SIG-M5 treated with dmso at 0.1 percent for 504 hours (cell line): ENCODE measurements around the gene SKAP1.
"Not testable (repeated sequence)": the region's sequence is repeated elsewhere in the genome, so short reads cannot be mapped to it uniquely, and the experiment has no call there.

Experiments used
- DNase-seq: peaks from one replicate; lab custom pipeline; 2025; ENCODE audit not compliant: unreplicated experiment; lab: John Stamatoyannopoulos, UW

Gene SKAP1

DNA sequence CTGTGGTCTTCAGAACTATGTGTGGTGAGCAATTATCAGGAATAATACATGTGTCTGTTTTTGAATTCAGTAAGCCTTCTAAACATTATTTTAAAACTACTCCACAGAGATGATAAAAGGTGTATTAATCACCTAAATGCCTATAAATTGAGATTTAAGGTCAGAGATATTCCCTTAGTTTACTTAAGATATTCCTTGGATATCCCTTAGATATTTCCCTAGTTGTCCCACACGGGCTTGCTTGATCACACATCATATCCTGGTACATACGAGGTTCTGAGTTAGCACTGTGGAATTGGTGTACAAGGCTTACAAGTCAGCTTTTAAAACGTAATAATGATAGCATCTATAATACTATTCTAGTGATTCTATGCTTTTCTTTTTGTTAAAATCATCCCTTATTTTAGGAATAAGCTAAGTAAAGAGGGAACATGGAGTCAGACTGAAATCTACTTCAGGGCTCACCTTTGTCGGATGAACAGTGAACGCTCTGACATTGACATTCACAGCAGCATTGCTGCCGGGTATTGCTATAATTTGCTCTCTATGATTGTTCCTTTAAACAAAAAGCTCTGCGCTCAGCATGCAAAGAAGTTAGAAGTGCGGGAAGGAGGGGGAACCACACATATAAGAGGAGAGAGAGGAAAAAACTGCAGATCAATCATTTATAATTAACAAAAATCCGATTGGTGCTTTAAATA is 136.5 kb downstream of the SKAP1 start:
- no peak for DNase-seq

DNA sequence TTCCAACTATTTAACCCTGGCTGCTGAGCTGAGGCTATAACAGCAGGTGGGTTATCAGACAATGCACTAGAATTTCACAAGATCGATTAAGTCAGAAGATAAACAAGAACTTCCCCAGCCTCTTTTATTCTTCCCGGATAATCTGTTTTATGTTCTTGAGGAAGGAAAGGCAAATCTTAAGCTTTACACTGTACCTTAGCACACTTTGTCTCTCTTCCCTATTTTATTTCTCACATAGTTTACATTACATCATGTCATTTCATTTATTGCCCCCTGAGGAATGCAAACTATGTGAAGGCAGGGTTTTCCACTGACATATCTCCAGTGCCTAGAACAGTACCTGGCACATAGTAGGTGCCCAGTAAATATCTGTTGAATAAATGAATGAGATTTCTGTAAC is 139.6 kb downstream of the SKAP1 start:
- no peak for DNase-seq

DNA sequence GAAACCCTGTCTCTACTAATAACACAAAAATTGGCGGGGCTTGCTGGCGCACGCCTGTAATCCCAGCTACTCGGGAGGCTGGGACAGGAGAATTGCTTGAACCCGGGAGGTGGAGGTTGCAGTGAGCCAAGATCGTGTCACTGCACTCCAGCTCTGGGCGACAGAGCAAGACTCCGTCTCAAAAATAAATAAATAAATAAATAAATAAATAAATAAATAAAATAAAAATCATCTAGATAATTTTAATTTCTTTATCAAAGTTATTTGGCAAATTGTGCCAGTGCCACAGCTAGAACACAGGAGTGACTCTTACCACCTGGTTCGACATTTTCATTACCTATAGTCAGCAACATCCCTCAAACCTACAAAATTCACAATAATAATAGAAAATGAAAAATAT is 143.1 kb downstream of the SKAP1 start:
- not testable (repeated sequence) for DNase-seq

DNA sequence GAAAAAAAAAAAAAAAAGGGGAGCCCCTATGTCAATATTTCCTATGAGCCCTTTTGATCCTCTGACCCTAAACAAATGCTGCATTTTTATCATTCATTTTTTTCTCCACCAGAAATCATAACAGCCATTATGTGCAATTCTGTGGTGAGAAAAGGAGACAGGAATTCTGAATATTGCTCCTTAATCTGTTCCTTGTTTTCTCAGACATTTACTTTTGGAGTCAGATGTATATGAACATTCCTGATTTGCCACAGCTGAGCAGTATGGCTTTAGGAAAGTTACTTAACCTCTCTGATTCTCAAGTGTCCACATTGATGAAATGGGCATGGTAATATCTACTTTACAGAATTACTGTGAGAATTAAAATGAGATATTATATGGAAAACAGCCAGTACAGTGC is 144.4 kb downstream of the SKAP1 start:
- no peak for DNase-seq

DNA sequence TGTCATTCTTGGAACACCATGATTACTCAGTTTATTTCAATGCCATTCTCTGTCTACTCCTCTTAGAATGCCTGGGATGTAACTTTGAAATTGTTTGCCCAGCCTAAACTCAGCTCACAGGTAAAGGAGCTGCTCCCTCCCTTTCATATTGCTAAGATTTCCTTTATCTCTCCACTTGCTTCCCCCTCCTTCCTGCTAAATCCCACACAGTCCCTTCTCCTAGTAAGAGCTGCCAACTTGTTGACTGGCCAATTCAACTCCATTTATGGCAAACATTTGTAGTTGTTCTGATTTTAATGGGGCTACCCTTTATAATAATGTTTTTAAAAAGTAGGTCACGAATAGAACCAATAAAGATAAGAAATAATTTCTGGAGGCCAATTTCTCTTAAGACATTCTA is 146.1 kb downstream of the SKAP1 start:
- no peak for DNase-seq

DNA sequence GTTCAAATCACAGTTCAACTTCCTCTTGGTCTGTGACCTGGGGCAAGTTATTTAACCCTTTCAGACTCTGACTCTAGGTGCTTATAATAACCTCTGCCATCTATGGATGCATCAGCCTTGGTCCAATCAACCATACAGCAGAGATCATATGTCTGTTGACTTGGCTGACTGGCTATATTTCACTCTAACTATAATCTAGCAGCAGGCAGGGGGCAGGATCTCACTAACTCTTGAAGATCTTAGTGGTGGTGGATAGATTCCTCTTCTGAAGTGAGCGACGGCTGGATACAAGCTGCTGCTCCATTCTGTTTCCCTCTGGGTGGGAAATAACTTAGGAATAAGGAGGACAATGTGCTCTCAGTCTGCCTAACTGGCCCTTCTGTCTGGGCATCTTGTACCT is 146.6 kb downstream of the SKAP1 start:
- DNase-seq, result no peak

DNA sequence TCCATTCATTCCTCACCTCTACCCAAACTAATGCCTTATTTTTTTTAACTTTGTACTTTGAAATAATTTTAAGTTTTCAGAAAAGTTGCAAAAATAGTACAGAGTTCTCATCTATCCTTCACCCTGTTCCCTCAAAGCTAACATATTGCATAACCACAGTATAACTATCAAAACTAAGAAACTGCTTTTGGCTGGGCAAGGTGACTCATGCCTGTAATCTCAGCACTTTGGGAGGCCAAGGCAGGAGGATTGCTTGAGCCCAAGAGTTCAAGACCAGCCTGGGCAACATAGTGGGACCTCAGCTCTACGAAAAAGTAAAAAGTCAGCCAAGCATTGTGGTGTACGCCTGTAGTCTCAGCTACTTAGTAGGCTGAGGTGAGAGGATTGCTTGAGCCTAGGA is 147.7 kb downstream of the SKAP1 start:
- DNase-seq, result no peak

DNA sequence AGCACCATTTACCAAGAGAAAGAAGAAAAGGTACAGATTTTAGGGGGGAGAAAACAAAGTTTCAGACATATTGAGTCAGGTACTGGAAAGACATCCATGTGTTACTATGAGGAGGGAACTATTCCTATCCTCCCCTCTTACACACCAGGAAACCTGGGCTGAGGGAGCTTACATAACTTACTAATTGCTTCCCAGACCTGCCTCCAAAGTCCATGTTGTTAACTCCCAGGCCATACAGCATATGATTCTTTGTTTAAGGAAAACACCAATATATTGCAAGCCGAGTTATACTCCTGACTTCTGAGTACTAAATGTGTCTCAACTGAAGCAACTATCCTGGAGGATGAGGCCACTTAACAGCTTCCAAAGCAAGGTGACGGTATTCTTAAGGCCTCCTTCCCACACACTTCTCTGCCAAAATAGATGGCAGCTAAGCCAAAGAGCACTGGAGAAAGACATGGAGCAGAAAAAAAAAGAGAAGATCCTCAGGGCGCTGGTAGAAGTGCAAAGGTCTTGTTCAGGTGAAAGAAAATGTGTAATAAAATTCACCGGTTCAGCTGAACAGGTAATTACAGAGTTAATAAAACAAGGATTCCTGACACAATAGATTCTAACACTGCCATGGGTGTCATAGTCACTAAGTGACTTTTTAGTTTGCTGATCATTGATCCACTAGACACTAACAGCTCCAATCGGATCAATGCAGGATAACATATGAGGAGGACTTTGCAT is 151.1 kb downstream of the SKAP1 start:
- no peak for DNase-seq

DNA sequence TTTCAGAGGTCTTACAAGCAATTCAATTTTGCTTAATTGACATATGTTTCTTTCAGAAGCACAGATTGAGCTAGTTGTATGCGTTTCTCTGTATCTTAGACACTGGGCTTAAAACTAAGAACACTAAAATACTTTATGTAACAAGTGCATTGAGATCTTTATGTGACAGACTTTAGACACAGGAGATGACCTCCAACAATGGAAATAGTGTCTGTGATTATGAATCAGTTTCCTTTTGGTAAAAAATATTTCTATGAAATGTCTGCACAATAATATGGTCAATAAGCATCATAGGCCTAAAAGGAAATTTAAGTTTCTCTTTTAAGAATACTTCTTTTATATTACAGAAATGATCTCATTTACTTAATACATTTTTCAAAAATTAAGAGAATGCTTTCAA is 153.2 kb downstream of the SKAP1 start:
- no peak for DNase-seq

DNA sequence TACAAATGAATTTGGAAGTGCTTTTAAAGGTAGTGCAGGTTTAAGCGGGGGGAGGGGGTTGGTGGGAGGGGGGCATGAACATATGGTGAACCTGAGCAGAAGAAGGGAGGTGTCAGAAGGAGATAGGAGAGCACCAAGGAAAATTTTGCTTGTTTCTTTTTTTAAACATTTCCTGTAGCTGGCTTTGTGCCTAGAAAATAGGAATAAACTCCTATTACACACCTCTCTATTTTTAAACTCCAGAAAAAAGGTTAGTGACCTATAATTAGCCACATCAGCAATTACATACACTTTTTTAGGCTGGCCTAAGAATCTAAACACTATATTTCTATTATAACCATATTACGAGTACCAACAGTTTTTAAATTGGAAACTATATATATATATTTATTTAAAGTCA is 159.1 kb downstream of the SKAP1 start:
- no peak for DNase-seq

DNA sequence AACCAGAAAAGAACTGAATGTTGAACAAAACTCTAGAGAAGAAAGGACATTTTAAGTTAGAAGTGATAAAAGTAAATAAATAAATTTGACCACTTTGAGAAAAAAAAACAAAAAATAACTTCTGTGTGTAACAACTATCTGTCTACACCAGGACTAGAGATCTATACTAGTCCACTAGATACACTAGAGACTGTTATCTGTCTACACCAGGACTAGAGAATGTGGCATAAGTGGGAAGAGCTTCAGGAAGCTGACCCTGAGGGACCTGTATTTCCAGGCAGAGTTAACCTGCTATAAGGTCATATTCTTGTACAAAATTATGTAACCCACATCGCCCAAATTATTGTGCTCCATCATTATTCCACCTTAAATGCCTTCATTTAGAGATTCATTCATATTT is 160.8 kb downstream of the SKAP1 start:
- no peak for DNase-seq

DNA sequence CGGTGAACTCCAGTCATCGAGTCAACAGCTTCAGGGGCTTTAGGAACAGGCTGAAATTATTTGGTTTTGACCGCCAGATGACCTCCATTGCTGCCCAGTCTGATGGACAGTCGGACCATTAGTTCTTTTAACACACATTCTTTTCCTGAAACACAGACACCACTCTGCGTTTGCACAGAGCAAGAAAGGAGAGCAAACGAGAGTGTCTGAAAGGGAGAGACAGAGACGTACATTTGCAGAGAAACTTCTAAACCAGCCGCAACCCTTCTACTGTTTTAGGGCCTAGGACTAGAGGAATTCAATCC is 166.3 kb downstream of the SKAP1 start:
- no peak for DNase-seq

DNA sequence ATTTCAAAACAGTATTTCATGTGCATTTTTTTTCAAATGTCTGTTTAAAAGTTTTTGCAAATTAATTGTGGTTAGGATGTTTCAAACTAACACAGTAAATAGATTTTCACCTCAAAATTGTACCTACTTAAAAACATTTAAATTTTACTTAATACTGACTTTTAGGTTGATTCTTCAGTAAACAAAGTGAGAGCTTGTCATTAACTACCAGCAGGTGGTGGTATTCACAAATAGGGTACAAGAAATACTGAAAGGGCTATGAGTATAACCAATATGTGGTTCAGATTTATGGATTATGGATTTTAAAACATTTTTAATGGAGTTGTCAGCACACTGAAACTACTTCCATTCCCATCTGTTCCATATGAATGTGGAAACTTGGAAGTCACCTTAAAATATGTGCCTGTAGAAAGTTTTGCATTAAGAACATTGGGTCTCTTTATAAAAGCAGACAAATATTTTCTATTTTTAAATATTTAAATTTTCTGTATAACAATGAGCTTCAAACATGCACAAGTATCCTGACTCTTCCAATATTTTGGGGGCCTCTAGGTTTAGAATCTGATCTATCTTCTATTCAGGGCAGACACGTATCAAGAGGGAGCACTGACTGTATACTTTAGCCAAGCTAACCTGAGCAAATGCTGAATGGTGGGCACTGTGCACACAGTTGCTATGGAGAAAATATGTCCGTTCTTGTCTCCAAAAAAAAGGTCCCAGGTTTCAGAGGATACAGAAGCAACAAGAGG is 166.9 kb downstream of the SKAP1 start:
- peak; percentile 40 for DNase-seq

DNA sequence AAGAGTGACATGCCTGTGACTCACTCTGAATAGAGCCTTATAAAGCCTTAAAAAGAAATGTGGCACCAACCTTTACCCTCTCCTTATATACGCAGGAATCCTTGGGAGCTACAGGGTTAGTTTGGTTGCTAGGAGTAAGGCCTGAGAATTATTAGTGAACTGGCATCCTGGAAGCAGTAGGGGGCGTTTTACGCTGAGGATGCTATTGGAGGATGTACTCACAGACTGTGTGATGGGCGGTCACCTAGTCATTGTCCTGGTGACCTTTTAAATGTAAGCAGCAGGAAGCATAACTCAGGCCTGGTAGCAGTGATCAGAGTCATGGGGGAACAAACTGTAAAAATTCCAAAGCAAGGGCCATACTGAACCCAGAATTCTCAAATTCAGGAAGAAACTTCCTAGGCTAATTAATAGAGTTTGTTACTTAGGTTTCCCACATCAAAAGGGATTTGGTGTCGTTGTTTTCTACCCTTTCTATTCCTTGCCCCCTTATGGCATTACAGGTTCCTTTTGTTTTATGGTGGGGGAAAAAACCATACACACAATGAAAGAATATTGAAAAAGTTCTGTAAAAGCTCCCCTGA is 168.6 kb downstream of the SKAP1 start:
- DNase-seq, result peak; percentile 56

DNA sequence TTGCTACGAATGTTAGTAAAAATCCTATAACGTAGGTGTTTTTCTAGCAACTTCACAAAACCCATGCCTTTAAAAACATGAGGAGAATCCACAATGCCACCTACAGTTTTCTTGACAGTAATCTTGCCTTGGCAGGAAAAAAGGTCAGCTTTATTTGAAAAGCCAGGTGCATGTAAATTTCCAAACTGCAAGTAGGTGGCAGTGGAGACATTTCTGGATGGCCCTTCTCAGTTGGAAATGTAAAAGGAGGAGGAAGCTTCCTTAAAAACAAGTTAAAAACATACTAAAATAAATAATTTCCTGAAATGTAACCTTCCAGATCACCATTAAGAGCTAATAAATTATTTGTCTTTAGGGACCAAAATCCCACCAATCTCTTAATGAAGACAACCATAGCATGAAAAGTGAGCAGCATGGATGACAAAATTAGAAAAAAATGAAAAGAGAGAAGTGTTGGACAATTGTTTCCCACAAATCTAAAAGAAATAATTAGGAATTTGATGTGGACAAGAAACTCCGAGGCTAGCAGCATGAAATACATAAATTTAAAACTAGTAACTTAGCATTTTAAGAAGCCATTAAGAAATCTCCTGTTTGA is 170.2 kb downstream of the SKAP1 start:
- peak; percentile 51 for DNase-seq

DNA sequence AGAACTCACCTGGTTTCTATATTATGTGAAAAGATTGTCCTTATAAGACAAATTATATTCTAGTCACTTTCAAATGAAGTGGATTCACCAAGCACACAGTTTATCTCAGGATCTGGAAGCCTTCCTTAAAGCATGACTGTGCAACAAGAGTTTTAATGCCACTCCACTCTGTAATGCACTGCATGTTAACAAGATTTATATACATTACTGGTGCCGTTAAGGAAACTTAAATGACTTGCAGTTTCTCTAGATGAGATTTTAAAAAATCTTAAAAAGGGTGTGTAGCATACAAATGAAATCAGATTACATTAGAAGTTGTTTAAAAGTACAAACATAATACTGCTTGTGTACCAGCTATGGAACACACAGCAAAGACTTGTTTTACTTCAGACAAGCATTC is 171.7 kb downstream of the SKAP1 start:
- no peak for DNase-seq

DNA sequence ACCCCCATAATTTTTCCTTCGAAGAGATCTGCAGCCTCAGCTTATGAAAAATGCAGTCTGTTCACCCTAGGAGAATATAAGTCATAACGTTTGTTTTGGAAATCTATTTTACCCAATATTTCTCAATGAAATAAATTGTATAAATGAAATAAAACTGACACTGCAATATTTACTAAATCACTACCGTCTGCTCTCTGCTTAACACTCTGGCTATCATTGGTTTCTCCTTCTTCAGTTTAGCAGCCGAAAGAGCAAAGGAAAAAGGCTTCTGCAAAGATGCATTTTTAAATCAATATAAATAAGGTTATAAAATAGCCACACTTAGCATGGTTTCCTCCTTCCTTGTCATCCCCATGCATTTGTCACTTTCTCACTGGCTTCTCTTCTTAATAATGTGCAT is 174.3 kb downstream of the SKAP1 start:
- DNase-seq, result no peak

DNA sequence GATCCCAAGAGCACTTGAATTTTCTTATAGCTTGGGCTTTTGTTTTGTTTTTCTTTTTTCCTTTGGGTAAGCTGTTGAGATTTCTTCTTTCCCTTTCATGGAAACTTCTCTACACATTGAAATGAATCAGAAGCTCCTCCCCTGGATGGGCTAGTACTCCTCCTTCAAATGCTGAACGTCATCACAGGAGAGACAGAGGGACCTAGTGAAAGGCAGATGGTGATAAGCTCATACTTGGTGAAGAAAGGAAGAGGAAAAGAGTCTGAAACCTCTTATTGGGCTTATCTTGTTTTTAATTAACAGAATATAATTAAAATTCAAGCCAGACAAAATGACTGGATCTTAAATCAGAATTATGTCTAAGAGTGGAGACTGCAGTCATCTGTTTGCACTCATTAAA is 175.1 kb downstream of the SKAP1 start:
- DNase-seq, result no peak

DNA sequence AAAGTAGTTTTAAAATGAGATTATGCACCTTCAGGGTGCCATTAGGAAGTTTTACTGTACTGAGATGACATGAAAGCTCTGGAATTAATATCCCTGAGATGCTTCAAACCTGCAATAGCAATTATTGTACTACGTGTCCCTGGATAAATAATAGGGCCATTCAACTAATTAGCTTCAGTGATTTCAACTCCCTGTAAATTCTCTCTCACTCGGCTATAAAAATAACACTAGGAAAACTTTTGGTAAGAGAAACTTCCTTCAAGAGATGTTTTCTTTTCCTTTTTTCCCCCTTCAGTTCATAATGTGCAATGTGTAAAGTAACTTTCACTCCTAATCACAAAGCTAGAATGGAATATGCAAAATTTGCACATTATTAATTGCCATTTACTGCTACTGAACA is 176.0 kb downstream of the SKAP1 start:
- DNase-seq, result no peak

DNA sequence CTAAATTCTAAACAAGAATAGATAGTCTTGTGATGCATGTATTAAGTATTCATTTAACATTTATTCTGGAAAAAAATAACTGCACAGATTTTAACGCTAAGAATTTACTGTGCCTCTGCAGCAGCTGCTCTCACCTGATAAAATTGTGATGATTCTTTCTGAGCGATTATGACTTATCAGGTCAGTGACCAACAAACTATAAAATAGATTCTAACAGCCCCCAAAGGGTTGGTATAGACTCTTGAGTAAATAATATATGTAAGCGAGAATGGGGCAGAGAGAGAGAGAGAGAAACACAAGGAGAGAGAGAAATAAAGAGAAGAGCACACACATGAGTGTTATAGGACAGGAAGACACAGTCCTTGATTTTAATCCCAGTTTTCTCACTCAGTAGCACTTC is 178.1 kb downstream of the SKAP1 start:
- DNase-seq, result no peak

DNA sequence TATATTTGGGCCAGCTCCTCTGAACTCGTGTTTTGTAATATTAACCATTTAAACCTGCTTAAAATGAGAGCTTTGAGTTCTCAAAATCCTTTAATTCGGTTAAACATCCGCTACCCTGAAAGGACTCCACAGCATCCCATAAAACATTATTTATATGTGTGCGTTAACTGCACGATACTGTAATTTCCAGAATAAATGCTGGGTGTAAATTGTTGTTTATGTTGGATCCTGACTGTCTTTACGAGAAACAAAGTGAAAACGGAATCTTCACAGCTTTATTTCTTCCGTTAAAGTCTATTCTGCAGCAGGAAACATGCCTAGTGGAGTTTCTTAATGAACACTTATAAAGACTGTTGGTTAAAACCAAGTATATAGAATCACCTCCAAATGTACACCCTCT is 179.1 kb downstream of the SKAP1 start:
- no peak for DNase-seq

DNA sequence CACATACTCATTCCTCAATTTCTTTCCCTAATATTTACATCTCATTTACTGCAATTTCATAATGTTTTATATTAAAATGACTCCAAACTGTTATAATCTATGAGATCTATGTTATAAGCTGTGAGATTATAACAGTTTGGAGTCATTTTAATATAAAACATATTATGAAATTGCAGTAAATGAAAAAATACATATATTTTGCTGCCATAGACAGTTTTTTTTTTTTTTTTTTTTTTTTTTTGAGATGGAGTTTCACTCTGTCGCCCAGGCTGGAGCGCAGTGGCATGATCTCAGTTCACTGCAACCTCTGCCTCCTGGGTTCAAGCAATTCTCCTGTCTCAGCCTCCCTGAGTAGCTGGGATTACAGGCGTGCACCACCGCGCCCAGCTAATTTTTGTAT is 180.0 kb downstream of the SKAP1 start:
- DNase-seq, result not testable (repeated sequence)
